Transverse colon (tissue), 3 donors: ENCODE measurements around the gene PUM1.

ENCODE experiments used
- CTCF ChIP-seq, 5 experiments: fragments of 200-600 bp in 3 of 5; fragments of 450-650 bp in 2 of 5; sonication (generic) in 3 of 5; IDR thresholded peaks; 1 replicate in 2 of 5; 2 replicates in 3 of 5; pipeline ENCODE4 v1.5.1; 2016 to 2017; ENCODE audit warnings: antibody characterized with exemption in 5 of 5, inconsistent platforms in 3 of 5, mild to moderate bottlenecking in 2 of 5, moderate library complexity in 1 of 5
- EP300 ChIP-seq: sonication (generic); formaldehyde crosslinking; IDR thresholded peaks from one replicate; pipeline ENCODE4 v1.6.1; 2017; ENCODE audit warnings: antibody characterized with exemption, low read depth

GRCh38 chr1:30888975-30889374, 176.5 kb downstream of the PUM1 start:
- TF ChIP-seq CTCF (IDR thresholded peaks at IDR 0.05) (no peak), EP300 (no peak)
